Measurements from ENCODE around the gene CAMTA1.

CAMTA1 gene

GRCh38 chr1:7010534-7011200, 225.4 kb downstream of the CAMTA1 start:
- DNase-seq: no peak

GRCh38 chr1:7011826-7012225, 226.6 kb downstream of the CAMTA1 start:
- no peak for DNase-seq

DNA sequence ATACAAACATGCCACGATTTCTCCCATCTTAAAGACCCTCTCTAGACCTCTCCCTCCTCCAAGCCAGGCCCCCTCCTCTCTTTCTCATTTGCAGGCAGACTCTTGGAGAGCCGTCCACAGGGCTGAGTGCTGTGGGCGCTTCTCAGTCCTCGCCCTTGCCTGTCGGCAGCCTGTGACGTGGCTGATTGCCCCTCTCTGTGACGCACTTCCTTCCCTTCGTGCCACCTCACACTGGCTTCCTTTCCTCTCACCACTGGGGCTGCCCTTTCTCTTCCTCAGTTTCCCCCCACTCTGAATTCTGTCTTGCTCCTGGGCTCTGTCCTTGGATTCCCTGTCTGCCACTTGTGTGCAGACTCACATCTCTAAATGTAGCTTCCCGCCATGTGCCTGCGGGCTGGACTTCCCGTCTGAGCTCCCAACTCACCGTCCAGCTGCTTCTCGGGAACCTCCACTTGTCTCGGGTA, 227.2 kb downstream of the CAMTA1 start:
- no peak for DNase-seq

- DNase-seq: no peak
Measured at GRCh38 chr1:7013833-7014639, 228.8 kb downstream of the CAMTA1 start.

DNA sequence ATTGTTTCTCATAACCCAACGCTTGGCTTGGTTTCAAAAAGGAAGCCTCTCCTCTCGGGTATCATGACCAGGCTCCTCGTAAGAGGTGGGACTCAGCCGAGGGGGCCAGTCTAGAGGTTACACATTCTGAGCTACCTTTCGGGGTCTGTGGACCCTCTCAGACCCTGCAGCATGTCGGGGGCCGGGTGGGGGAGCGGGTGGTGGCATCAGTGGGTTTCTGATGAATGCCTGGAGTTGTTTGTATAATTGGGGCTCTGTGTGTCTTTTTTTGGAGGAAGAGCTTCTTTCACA, 229.3 kb downstream of the CAMTA1 start:
- DNase-seq: no peak

- no peak for DNase-seq
Measured at GRCh38 chr1:7015022-7015421, 229.8 kb downstream of the CAMTA1 start.

GRCh38 chr1:7018351-7018750, 233.1 kb downstream of the CAMTA1 start:
- no peak for DNase-seq

DNA sequence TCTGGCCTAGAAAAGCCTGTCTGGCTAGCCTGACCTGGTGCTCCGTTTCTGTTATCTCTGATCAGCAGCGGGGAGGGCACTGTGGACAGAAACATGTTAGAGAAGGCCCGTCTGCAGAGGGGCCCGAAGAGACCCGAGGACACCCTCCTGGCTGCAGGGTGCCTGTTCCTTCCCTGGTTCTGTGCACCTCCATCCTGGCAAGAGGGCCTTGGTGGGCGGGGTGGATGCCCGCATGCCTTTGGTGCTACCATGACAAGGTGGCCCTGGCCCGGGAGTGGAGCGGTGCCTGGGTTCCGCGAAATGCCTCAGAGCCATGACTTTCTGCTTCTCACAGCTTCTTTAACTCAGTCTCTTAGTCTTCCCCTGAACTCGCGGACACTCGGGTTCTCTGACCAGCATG, 233.6 kb downstream of the CAMTA1 start:
- DNase-seq: no peak

DNA sequence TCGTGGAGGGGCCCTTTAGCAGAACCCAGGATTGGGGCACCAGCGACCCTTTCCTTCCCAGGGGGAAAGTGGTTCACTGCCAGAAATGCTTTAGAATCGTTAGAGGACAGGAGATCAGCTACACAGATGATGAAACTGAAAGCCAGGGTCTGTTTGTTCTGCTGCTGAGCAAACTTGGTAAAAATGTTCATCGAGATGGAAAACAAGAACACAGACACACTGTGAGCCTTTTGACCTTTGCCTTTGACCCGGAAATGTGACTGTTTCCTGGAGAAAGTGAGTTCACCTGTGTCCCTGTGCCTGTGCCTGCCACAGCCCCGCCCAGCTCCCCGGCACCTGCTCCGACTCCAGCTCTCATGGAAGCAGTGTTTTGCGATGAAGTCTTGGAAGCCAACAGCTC, 234.3 kb downstream of the CAMTA1 start:
- no peak for DNase-seq

- DNase-seq: no peak
Measured at GRCh38 chr1:7022058-7022457, 236.8 kb downstream of the CAMTA1 start.

- no peak for DNase-seq
Measured at GRCh38 chr1:7025013-7025412, 239.8 kb downstream of the CAMTA1 start.

- no peak for DNase-seq
Measured at GRCh38 chr1:7026169-7026568, 240.9 kb downstream of the CAMTA1 start.

DNA sequence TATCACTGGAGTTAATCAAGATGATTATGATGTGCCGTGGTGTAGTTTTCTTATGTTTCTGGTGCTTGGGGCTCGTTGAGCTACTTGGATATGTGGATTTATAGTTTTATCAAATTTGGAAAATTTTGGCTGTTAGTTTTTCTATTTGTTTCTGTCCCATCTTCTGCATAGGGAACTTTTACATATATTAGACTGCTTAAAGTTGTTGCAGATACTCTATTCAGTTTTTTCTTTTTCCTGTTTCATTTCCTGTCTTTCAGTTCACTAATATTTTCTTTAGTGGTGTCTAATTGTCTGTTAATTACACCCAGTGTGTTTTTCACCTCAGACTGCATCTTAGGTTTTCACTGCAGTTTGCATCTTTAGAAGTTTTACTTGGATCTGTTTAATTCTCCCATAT, 247.7 kb downstream of the CAMTA1 start:
- DNase-seq: no peak

DNA sequence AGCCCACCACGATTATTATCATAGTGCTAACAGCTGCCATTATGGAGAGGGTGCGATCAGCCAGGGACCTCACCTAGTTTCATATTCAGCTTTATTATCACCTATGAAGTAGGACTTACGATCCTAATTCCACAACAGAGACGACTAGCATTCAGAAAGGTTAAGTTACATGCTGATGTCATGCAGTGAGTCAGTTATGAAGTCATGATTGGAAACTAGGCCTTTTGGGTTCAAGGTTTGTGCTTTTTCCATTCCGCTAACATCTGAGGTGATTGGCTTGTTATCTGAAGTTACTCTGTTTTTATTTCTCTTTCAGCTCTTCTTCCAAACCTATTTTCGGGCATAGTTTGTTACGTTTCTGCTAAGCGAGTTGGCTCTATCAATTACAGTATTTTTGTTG, 251.1 kb downstream of the CAMTA1 start:
- no peak for DNase-seq

DNA sequence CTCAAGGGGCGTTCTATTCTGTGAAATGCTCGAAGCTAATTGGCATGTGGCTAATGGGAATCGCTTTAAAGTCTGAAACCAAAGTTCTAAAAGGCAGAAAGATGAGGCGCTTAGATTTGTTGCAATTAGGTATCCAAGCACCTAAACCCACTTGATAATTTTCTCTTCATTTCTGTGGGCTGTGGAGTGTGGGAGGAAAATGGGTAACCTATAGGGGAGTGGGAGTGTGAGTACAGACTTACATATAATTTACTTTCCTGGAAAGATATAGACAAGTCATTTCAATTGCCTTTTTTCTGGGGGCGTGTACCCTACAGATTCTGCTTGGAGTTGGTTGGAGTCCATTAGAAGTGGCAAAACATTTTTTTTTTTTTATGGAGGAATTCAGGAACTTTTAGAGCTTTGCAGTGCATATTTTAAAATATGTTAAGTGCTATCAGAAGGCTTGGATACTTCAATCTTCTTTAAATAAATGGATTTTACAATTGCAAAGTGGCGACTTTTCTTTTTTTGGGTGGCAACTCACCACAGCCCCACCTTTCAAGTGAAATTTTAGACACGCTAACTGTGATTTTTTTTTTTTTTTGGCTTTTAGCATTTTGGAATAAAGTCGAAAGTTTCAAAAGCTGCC, 254.5 kb downstream of the CAMTA1 start:
- DNase-seq: no peak

DNA sequence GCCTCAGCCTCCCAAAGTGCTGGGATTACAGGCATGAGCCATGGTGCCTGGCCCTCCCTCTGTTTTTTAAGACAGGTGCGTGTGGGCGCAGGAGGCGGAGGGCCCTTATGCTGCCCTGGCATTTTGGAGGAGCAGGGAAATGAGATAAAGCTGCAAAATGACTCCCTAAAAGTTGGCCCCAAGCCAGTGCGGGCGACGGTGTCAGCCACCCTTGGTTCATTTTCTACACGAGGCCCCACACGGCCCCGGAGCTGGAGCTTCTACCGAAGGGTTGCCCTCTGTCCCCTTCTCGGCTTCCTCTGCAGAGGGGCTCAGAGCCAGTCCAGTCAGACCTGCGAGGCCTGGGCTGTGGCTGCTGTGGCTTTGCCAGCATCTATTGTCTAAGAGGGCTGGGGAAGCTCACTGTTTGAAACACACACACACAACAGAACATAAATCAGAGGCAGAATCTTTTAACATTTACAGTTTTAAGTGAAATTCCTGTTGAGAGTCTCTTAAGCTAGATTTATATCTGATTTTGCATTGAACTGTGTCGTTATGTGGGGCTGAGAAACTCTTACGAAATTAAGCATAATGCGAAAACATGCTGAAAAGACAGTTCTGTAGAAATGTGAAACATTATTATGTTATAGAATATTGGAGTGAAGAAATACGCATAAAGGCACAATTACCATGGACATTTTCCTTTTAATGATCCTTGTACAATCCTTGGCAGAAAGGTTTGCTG, 255.9 kb downstream of the CAMTA1 start:
- no peak for DNase-seq

GRCh38 chr1:7042322-7043190, 257.3 kb downstream of the CAMTA1 start:
- DNase-seq: no peak

DNA sequence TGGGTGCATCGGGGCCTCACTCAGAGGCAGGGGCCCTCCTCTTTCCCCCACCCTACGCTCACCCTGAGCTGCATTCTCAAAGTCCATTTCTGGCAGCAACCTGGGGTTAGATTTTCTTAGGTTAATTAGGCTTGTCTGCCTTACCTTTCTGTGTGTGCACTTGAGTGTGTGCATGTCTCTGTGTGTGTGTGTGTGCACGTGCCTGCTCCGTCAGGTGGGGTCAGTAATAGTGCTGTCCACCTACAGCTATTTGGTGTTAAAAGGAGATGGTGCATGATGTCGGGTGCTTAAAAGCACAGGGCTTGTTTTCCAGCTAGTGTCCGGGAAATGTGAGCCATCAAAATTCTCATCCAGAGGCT, 257.9 kb downstream of the CAMTA1 start:
- DNase-seq: no peak

- DNase-seq: no peak
Measured at GRCh38 chr1:7043719-7044535, 258.7 kb downstream of the CAMTA1 start.

DNA sequence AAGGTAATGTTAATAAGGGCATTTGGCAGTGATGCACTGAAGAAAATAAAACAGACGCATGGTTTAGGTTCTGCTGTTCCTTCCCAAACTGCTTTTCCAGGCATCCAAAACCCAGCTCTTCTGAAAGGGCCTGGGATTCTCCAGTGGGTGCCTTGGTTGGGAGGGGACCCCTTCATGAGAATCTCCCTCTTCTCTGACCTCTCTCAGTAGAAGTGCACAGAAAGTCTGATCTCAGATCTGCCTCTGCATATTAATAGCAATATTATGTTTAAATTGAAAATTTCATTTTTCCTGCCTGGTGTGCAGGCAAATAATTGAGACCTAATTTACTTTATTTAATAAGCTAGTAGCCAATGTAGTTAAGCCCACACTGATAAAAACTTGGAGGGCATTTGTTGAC, 260.6 kb downstream of the CAMTA1 start:
- no peak for DNase-seq

DNA sequence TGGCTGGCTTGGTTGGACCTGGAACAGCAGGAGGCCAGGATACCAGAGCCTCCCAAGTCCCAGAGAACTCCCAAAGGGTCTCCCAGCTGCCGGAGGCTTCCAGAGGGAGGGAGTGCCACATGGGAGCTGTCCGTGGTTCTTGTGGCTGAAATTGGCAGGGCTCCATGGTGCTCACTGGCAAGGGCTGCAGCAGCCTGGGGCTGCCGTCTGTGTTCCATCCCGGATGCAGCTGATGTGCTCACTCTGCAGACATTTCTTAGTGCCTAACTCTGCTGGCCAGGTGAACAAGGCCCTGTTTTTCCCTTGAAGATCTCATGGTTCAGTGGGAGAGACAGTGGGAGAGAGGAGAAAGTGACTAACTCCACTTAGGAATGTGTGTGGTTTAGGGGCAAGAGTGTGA, 261.1 kb downstream of the CAMTA1 start:
- no peak for DNase-seq

DNA sequence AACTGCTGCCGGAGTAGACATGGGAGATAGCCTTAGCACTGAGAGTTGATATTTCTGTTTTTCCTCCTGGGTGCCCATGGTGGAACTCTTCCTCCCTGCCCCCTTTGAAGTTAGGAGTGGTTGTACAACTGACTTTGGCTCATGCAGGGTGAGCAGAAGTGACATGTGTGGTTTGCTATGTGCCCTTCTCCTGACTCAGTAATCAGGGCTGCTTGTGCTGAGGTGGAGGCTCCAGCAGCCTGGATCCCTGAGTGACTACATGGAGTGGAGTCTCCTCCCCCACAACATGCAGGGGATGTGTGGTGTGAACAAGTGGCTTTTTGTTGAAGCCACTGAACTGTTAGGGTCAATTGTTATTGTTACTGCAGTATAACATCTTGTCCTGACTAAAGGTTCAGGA, 261.6 kb downstream of the CAMTA1 start:
- no peak for DNase-seq

Measured in T-helper 9 cell (primary cell).